ENCODE results near the gene TLR10.

DNA sequence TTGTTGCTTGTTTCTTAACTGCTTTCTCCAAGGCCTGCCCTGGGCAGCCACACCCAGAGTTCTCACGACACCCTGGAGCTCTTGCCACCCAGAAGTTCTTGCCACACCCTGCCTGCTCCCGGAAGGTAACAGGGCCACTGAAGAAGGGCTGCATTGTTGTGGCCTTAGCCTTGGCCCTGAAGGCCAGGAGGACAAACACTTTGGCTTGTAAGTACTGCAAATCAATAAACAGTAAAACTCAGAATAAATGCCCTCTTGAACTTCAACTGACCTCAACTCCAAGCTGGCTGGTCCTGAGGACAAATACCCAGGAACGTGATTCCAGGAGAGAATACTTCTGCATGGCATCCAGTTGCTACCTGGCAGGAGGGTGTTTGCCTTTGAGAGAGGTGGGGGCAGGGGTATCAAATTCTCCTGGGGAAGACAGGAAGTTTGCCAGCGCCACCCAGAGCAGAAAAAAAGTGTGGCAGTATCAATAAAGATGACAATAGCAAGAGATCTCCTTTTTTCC is 54.1 kb downstream of the TLR10 start:
- TF ChIP-seq CTCF (IDR thresholded peaks at IDR 0.05; ENCODE audit: low read depth, low read length): no peak
- no peak for TF ChIP-seq POLR2A (IDR thresholded peaks at IDR 0.05; ENCODE audit: extremely low read depth, insufficient read length)
- TF ChIP-seq, protein P1, sequence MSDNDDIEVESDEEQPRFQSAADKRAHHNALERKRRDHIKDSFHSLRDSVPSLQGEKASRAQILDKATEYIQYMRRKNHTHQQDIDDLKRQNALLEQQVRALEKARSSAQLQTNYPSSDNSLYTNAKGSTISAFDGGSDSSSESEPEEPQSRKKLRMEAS (IDR thresholded peaks at IDR 0.05; ENCODE audit: low read depth, low read length): no peak
- no peak for TF ChIP-seq MYC (IDR thresholded peaks at IDR 0.05; ENCODE audit: low read depth, low read length)

All from NB4 (cell line).